K562 (cell line): ENCODE results near the gene DEPP1. TPM values are rescaled to one million over a fixed set of nuclear protein-coding genes. Genes with fewer than 3 reads are reported as not detected.

Experiments
- ATAC-seq: fragments of 200-7000 bp; cut with Tn5 transposase; 3 replicates; pipeline ENCODE4 v1.9.1; 2020; ENCODE audit warnings: moderate library complexity
- BruUV-seq: library from RNA; stranded (reverse); fragments of 400-500 nt; replicated peaks from 2 replicates; lab custom pipeline; 2021; lab: Mats Ljungman, UMichigan
- CTCF ChIA-PET: fragments of 300-600 bp; formaldehyde crosslinking; extraction: SDS; loops from one replicate; lab custom pipeline; 2021; ENCODE audit warnings: low intra/inter-chr PET ratio; lab: Yijun Ruan, JAX
- POLR2A ChIA-PET: fragments of 300-600, 350-650 bp; sonication (Branson Sonifier 250); formaldehyde crosslinking; extraction: SDS; loops from one replicate; lab custom pipeline; 2021; ENCODE audit warnings: antibody characterized with exemption, inconsistent platforms; lab: Yijun Ruan, JAX
- DNase-seq, 4 experiments: peaks; one replicate each; pipeline versions ENCODE4 v3.0.0 to v3.0.0-alpha.2; 2011 to 2018; ENCODE audit warnings: low spot score in 3 of 4, mixed read lengths in 3 of 4; ENCODE audit errors: extremely low read depth in 1 of 4
- FAIRE-seq: peaks from 2 replicates; lab custom pipeline; 2011; peaks lifted over from hg19 to GRCh38; lab: Jason Lieb, UNC
- H2AFZ ChIP-seq: 2 replicates; pipeline ENCODE4 v1.6.0; 2011; ENCODE audit warnings: low read depth, low read length, control low read depth, inconsistent platforms
- H3K27ac ChIP-seq: fragments of 200-600 bp; 3 replicates; pipeline ENCODE4 v1.8.0; 2011; ENCODE audit warnings: low read depth, mild to moderate bottlenecking, control low read depth, inconsistent platforms, low read length, moderate library complexity, mixed read lengths; ENCODE audit errors: extremely low read depth
- H3K27me3 ChIP-seq, 2 experiments: fragments of 300-600 bp in 1 of 2; 2 replicates in 1 of 2; 3 replicates in 1 of 2; pipeline versions ENCODE4 v1.6.0 to v1.8.0; 2011; ENCODE audit warnings: inconsistent platforms in 2 of 2, low read length in 2 of 2, mild to moderate bottlenecking in 1 of 2, mixed read lengths in 1 of 2, moderate library complexity in 1 of 2; ENCODE audit not compliant: control insufficient read depth in 2 of 2, insufficient read depth in 2 of 2
- H3K36me3 ChIP-seq: fragments of 300-600 bp; 3 replicates; pipeline ENCODE4 v1.8.0; 2011; ENCODE audit warnings: mild to moderate bottlenecking, low read length, inconsistent platforms; ENCODE audit not compliant: control insufficient read depth, insufficient read depth
- H3K4me1 ChIP-seq, 2 experiments: fragments of 200-600 bp in 1 of 2; replicated peaks in 1 of 2; 2 replicates in 1 of 2; 3 replicates in 1 of 2; pipeline versions ENCODE4 v1.5.1 to v1.8.0; 2011; ENCODE audit warnings: inconsistent platforms in 2 of 2, low read length in 2 of 2, mild to moderate bottlenecking in 1 of 2, mixed read lengths in 1 of 2, moderate library complexity in 1 of 2; ENCODE audit not compliant: control insufficient read depth in 2 of 2, insufficient read depth in 2 of 2
- H3K4me2 ChIP-seq: 2 replicates; pipeline ENCODE4 v1.6.1; 2011; ENCODE audit warnings: low read length, control low read depth, inconsistent platforms, mixed read lengths; ENCODE audit not compliant: insufficient read depth
- H3K4me3 ChIP-seq: fragments of 200-600 bp; sonication (generic), shearing (Covaris generic); 2 replicates; pipeline ENCODE4 v1.5.1; 2016; ENCODE audit warnings: control low read depth, inconsistent platforms
- H3K79me2 ChIP-seq: fragments of 200-600 bp; 3 replicates; pipeline ENCODE4 v1.8.0; 2011; ENCODE audit warnings: low read length, inconsistent platforms; ENCODE audit not compliant: control insufficient read depth, insufficient read depth
- H3K9ac ChIP-seq, 2 experiments: 2 replicates each; pipeline versions ENCODE4 v1.6.0 to v1.6.1; 2011; ENCODE audit warnings: low read depth in 2 of 2, low read length in 2 of 2, control low read depth in 1 of 2, inconsistent platforms in 1 of 2, mild to moderate bottlenecking in 1 of 2, mixed read lengths in 1 of 2; ENCODE audit not compliant: insufficient read depth in 1 of 2
- H3K9me1 ChIP-seq: one replicate; pipeline ENCODE4 v1.6.0; 2011; ENCODE audit warnings: inconsistent platforms, mild to moderate bottlenecking, low read length, moderate library complexity; ENCODE audit not compliant: control insufficient read depth, insufficient read depth
- H3K9me3 ChIP-seq: replicated peaks from 2 replicates; pipeline ENCODE4 v1.5.1; 2011; ENCODE audit warnings: low read depth, low read length, inconsistent platforms; ENCODE audit not compliant: control insufficient read depth, insufficient read depth
- H4K20me1 ChIP-seq: replicated peaks from 2 replicates; pipeline ENCODE4 v1.6.1; 2011; ENCODE audit warnings: low read length, inconsistent platforms, mixed read lengths; ENCODE audit not compliant: control insufficient read depth, insufficient read depth
- CAMTA2 ChIP-seq: fragments of 250-450 bp; sonication (Bioruptor Pico); conservative IDR thresholded peaks from 2 replicates; pipeline ENCODE4 v1.5.1; 2022
- CLOCK ChIP-seq: fragments of 250-450 bp; sonication (Bioruptor Pico); IDR thresholded peaks from 2 replicates; pipeline ENCODE4 v1.4.0; 2020; ENCODE audit warnings: mild to moderate bottlenecking, moderate library complexity, borderline replicate concordance
- HDAC3 ChIP-seq: fragments of 450-650 bp; IDR thresholded peaks from 2 replicates; pipeline ENCODE4 v1.6.1; 2018; ENCODE audit warnings: borderline replicate concordance, mild to moderate bottlenecking, moderate library complexity; ENCODE audit not compliant: partially characterized antibody
- PHB ChIP-seq: fragments of 250-450 bp; sonication (Bioruptor Pico); IDR thresholded peaks from 2 replicates; pipeline ENCODE4 v1.5.0; 2021
- SAP30 ChIP-seq: fragments of 200-600 bp; sonication (generic); IDR thresholded peaks from 2 replicates; pipeline ENCODE4 v1.6.1; 2012; ENCODE audit warnings: borderline replicate concordance, low read depth, mild to moderate bottlenecking, moderate library complexity, low read length, control low read depth, inconsistent platforms; ENCODE audit not compliant: insufficient read depth, poor library complexity, severe bottlenecking
- SREBF1 ChIP-seq: fragments of 150-350 bp; IDR thresholded peaks from 2 replicates; pipeline ENCODE4 v1.6.1; 2014; ENCODE audit warnings: antibody characterized with exemption, low read depth, low read length, borderline replicate concordance
- ZC3H8 ChIP-seq: fragments of 450-650 bp; IDR thresholded peaks from 2 replicates; pipeline ENCODE4 v1.6.1; 2017
- ZNF253 ChIP-seq: fragments of 250-450 bp; sonication (Bioruptor Pico); conservative IDR thresholded peaks from 2 replicates; pipeline ENCODE4 v1.6.1; 2021; ENCODE audit warnings: mild to moderate bottlenecking
- ZNF76 ChIP-seq: fragments of 250-450 bp; sonication (Bioruptor Pico); IDR thresholded peaks from 2 replicates; pipeline ENCODE4 v1.4.0; 2020; ENCODE audit warnings: mild to moderate bottlenecking, moderate library complexity, borderline replicate concordance
- WGBS: fragments of 100-300 bp; shearing (Covaris generic); methylation state at CpG from one replicate; pipeline ENCODE4 v1.1.6; 2016; ENCODE audit warnings: low coverage, mixed read lengths; ENCODE audit not compliant: insufficient coverage; ENCODE audit errors: missing lambda C conversion rate; 5-methylcytosine and 5-hydroxymethylcytosine counted together
- in situ Hi-C: fragments of 300-500 bp; cut with MboI; formaldehyde crosslinking; loops from 4 replicates; pipeline ENCODE4 v1.15.0; 2018; ENCODE audit warnings: inconsistent platforms, mixed read lengths
- intact Hi-C: fragments of 100-400 bp; cut with micrococcal nuclease; formaldehyde crosslinking; loops from 2 replicates; pipeline ENCODE4 v1.14.2; 2022
- polyA plus RNA-seq, 8 experiments: library from polyadenylated mRNA; depleted of rRNA in 4 of 8; stranded (reverse) in 5 of 8; unstranded in 3 of 8; fragments of >200 nt; fragmentation: Nextera tagmentation in 2 of 8; fragmentation: Illumina TruSeq in 1 of 8; extraction: Ambion mirVana in 2 of 8; extraction: Trizol in 1 of 8; gene quantifications; 2 replicates each; pipeline versions ENCODE4 v1.2.1 to v1.2.3, GENCODE V29; 2011 to 2014; ENCODE audit warnings: inconsistent platforms in 1 of 8, missing spikeins in 1 of 8
- total RNA-seq, 7 experiments: library from RNA; depleted of rRNA in 6 of 7; stranded (reverse); fragments of >200 nt in 6 of 7; fragmentation: Illumina TruSeq in 2 of 7; extraction: Trizol in 2 of 7; gene quantifications; 2 replicates each; pipeline versions ENCODE4 v1.2.1 to v1.2.3, GENCODE V29; 2011 to 2021; ENCODE audit warnings: low replicate concordance in 1 of 7

Gene DEPP1
- total and polyA plus RNA-seq, 9 of the 15 experiments (the other 6 are each of a cell fraction or from before 2014, with no cell fraction given): 0.04 to 0.54 (median 0.20) TPM; not detected in 1

DNA sequence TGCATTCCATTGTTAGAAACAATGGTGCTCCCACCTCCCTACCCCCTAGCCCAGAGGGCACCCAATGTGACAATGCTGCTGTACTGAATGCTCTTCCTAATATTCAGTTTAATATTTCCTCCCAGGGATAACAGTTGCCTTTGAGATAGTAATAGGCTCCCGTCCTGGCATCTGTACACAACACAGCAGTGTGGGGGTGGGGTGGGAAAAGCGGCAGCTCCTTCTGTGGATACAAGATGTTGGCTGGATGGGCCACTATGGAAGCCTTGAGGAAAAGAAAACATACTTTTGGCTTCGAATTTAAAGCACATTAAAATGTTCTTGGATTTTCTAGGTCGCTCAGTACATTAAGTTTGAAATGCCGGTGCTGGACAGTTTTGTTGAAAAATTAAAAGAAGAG is 13.0 kb upstream of the DEPP1 start:
- no peaks in the 10 kb centered on the region for H3K36me3 ChIP-seq
- TF ChIP-seq ZNF253 (CRISPR knock-in tag) (no peak), ZNF76 (CRISPR knock-in tag) (no peak), ZC3H8 (no peak), PHB (no peak), CAMTA2 (CRISPR knock-in tag) (no peak), SAP30 (no peak), SREBF1 (no peak), CLOCK (no peak), HDAC3 (no peak)
- CTCF ChIA-PET: interaction anchor here (2.5 kb wide), 1 partner anchor 59 kb away, joined by 25 read pairs; no protein-coding TSS in a partner anchor
- H3K27ac ChIP-seq: no peak overlapping the region
- no peaks in the 10 kb centered on the region for H3K9me1 ChIP-seq
- no peak overlapping the region for H2AFZ ChIP-seq
- peaks cover 31 to 67% of the 10 kb centered on the region in 2 experiments for H3K27me3 ChIP-seq
- BruUV-seq: no TSS peak
- ATAC-seq (no peak), DNase-seq (no peak), FAIRE-seq (no peak)
- WGBS: 5% methylated on average over 5 of the region's 5 CpGs
- H3K79me2 ChIP-seq: no peaks in the 10 kb centered on the region
- no peaks in the 10 kb centered on the region for H3K9me3 ChIP-seq
- POLR2A ChIA-PET: interaction anchor here (1.3 kb wide), 1 partner anchor 12 kb away, joined by 4 read pairs; the partner anchor contains the start of gene DEPP1
- in situ Hi-C loops: no loop called here
- peaks cover 0 to 9% of the 10 kb centered on the region in 2 experiments; a peak in 4 of 5 replicates for H3K4me1 ChIP-seq
- no peak overlapping the region for H3K9ac ChIP-seq
- intact Hi-C loops: no loop called here
- H3K4me2 ChIP-seq: no peak overlapping the region
- H4K20me1 ChIP-seq: 0 out of 2 replicates have a peak, but pooled peaks cover 3% of the 10 kb centered on the region
- no peak overlapping the region for H3K4me3 ChIP-seq
